Activated CD8-positive, alpha-beta memory T cell treated with anti-CD3 and anti-CD28 coated beads, Interleukin-2, amount 50 U/mL, for 4 hours (primary cell): ENCODE results near the gene FAM216B.
"Not testable (repeated sequence)": the region's sequence is repeated elsewhere in the genome, so short reads cannot be mapped to it uniquely, and the experiment has no call there.

Source experiments
- DNase-seq: peaks from one replicate; pipeline ENCODE4 v3.0.0-alpha.2; 2020

The FAM216B gene

DNA sequence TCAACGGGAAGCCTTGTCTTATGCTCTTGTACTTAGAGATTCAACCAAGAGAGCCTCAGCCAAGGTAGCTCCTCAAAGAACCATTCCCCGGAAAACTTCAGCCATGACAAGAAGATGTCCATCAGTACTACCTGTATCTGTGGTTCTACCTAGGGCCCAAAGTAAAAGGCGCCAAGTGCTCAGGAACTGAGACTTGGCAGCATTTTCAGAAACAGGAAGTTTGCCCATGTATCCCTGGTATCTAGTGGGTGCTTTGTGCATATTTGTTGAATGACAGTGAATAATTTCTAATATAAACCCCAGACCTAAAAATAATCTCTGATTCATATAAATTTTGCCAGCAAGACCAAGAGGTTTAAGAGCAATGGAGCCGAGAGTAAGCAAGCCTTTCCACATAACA is 7.2 kb downstream of the FAM216B start:
- DNase-seq: no peak

DNA sequence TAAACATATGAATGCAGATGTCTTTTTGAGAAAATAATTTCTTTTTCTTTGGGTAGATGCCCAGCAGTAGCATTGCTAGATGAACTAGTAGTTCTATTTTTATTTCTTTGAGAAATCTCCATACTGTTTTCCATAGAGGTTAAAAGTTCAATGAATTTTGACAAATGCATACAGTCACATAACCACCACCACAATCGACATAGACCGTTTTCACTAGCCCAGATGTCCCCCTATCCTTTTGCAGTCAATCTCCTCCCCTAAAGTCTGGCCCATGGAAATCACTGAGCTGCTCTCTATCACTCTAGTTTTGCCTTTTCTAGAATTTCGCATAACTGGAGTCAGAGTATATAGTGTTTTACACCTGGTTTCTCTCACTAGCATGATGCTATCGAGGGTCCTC is 10.8 kb downstream of the FAM216B start:
- DNase-seq: no peak

- no peak for DNase-seq
These were observed 13.3 kb downstream of the FAM216B start for GRCh38 chr13:42794577-42795275.

DNA sequence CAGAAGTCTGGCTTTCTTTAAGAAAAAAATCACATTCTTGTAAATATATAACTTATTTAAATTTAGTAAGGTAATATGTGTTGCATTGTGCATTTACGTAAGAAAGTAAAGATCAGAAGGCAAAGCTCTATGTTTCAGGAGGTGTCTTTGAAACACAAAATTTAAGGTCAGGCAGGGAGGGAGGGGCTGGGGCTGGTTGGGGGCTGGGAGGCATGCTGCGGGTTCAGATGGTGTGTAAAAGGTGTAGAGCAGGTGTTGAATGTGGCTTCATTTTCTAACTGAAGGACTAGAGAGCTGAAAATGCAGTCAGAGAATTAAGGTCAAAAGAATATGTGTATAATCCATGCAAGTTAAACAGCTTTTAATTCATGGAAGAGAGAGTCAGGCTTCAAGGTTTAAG is 14.3 kb downstream of the FAM216B start:
- DNase-seq: no peak

DNA sequence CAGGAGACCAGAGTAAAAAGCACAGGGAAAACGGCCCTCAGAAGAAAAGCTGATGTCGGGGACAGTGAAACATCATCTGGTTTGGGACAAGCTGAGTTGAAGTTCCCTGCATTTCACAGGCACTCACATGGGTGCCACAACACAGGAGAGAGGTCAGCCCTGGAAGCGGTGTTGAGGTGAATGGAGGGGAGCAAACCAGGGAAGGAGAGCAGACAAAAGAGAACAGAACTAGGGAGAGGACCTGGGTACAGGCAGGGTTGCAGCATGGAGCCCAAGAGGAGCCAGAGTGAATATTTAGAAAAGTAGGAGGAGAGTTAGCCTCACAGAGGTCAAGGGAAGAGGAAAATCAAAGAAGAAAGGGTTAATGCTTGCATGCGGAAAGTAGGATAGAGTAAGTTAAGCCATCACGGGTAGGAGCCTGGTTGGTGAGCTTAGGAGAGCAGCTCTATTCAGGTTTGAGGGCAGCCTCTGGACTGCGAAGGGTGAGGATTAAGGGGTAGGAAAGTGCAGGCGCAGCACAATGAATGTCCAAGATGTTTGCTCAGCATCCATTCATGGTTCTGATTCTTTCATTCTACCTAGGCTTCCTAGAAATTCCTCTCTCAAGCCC is 15.5 kb downstream of the FAM216B start:
- no peak for DNase-seq

GRCh38 chr13:42798118-42798517 is 16.7 kb downstream of the FAM216B start:
- DNase-seq: no peak

- DNase-seq: no peak
These were observed 18.8 kb downstream of the FAM216B start for GRCh38 chr13:42800109-42800643.

DNA sequence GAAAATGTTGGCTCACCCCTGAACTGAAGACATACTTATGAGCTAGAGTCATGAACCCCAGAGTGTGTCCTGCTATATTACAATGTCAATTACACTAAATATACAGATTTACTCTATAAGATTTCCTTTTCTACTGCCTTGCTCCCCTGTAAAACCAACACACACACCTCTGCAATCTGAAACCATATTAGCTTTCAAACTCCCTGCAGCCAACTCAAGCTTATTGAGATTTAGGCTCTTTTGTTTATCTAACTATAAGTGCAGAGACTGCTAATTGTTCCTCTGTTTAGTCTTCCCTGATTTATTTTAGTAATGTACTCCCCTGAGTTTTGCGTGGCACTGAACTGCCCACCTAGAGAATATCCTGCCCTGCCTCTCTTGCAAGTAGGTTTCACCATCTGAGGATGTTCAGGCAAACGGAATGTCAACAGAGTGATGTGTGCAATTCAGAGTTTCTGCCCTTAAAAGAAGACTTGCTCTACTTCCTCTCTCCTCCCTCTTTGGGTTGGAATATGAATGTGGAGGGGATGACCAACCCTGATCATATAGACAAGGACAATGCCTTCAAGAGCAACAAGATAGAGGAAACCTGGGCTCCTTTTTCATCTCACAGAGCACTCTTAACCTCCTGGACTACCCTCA is 22.3 kb downstream of the FAM216B start:
- no peak for DNase-seq

- DNase-seq: no peak
These were observed 23.0 kb downstream of the FAM216B start for GRCh38 chr13:42804244-42804874.

- DNase-seq: no peak
These were observed 25.9 kb downstream of the FAM216B start for GRCh38 chr13:42807241-42807640.

DNA sequence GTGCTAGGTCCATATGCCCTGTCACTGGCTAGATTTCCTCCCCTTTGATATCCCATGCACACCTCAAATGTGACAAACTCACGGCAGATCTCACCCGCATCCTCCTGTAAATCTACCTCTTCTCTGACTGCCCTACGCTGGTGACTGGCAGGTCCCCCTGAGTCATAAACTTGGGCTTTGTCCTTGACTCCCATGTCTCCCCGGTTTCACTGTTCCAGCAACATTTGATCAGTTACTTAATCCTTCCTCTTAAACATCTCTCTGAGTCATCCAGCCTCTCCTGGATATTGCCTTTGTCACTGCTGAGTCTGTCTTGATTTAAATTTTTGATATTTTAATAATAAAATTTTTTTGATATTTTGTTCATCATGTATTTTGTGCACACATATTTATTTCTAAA is 26.5 kb downstream of the FAM216B start:
- DNase-seq: no peak

GRCh38 chr13:42808341-42808940 is 27.1 kb downstream of the FAM216B start:
- DNase-seq: no peak

GRCh38 chr13:42812316-42812715 is 30.9 kb downstream of the FAM216B start:
- DNase-seq: no peak

DNA sequence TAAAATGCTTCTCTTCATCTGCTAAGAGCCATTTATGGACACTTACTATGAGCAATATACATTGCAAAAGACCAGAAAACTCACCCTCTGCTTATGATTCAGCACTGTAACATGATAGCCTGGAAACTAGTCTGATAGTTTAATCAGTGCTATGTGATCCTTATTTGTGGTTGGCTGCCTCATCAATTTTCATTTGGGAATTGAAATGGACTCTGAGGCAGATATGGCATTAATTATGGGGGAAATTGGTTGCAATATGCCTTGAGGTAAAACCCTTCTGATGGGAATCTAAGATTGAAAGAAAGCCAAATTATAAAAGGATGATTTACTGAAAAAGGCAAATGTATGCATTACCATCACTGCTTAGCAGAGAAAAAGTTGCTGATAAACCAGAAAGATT is 33.5 kb downstream of the FAM216B start:
- no peak for DNase-seq

DNA sequence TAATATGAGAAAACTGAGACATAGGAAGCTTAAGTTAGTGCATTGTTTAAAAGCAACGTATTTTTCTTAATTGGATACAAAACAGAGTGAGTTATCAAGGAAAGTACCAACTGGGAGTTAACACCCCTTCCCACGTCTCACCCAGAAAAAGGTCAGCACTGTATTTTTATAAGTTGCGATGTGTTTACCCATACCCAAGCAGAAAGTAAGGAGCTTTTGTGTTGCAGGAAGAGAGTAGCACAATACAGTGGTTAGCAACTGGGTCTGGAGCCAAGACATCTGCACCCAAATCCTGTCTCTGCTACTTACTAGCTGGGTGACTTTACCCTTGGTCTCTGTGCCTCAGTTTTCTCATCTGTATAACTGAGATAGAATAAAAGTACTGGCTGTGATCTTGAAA is 34.3 kb downstream of the FAM216B start:
- no peak for DNase-seq

GRCh38 chr13:42816538-42816937 is 35.2 kb downstream of the FAM216B start:
- DNase-seq: no peak

DNA sequence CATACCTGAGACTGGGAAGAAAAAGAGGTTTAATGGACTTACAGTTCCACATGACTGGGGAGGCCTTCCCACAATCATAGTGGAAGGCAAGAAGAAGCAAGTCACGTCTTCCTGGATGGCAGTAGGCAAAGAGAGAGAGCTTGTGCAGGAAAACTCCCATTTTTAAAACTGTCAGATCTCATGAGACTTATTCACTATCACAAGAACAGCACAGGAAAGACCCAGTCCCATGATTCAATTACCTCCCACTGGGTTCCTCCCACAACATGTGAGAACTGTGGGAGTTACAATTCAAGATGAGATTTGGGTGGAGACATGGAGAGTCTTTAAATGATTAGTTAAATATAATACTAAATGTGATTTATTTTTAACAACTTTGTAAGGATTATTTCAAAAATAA is 38.3 kb downstream of the FAM216B start:
- not testable (repeated sequence) for DNase-seq

GRCh38 chr13:42820451-42820850 is 39.1 kb downstream of the FAM216B start:
- no peak for DNase-seq

DNA sequence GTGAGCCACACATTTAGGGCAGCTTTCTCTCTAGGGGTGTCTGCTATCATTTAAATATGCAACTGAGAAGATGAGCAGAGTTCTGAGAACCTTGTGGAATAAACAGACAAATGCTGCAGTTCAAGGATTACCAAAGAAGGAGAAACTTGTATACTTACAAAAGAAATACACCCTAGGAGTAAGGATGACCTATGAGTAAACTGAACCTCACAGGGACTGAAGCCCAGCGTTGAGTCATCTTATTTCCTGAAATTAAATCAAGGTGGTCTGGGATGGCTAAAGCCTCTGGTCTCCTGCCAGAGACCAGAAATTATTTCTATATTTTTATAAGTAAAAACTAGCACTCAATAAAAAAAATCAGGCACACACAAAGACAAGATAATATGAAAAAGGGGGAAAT is 40.1 kb downstream of the FAM216B start:
- DNase-seq: no peak

GRCh38 chr13:42832341-42833096 is 51.1 kb downstream of the FAM216B start:
- DNase-seq: no peak

DNA sequence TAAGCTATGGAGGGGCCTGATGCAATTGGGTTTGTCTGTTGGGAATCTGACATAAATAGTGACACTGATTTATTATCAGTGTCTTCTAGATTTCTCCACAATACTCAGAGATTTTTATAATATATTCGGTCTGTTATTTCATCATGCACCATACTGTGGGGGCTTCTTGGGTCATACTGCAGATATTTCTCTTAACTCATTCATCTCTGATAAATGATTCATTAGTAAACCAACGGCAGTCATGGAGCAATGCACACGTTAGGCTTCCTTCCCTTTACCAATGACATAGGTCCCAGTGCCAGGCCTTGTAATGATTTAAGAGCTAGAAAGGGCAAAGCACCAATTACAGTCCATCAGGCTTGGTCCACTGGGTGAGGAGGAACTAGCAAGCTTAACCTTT is 53.6 kb downstream of the FAM216B start:
- no peak for DNase-seq

- DNase-seq: no peak
These were observed 55.7 kb downstream of the FAM216B start for GRCh38 chr13:42836930-42837690.
